GM21381 (cell line): ENCODE measurements around the gene ATP11A.

Experiments used
- ATAC-seq: cut with Tn5 transposase; IDR thresholded peaks from one replicate; pipeline ENCODE4 v1.9.1; 2021; ENCODE audit warnings: mild to moderate bottlenecking, moderate library complexity; ENCODE audit not compliant: unreplicated experiment

Gene ATP11A

DNA sequence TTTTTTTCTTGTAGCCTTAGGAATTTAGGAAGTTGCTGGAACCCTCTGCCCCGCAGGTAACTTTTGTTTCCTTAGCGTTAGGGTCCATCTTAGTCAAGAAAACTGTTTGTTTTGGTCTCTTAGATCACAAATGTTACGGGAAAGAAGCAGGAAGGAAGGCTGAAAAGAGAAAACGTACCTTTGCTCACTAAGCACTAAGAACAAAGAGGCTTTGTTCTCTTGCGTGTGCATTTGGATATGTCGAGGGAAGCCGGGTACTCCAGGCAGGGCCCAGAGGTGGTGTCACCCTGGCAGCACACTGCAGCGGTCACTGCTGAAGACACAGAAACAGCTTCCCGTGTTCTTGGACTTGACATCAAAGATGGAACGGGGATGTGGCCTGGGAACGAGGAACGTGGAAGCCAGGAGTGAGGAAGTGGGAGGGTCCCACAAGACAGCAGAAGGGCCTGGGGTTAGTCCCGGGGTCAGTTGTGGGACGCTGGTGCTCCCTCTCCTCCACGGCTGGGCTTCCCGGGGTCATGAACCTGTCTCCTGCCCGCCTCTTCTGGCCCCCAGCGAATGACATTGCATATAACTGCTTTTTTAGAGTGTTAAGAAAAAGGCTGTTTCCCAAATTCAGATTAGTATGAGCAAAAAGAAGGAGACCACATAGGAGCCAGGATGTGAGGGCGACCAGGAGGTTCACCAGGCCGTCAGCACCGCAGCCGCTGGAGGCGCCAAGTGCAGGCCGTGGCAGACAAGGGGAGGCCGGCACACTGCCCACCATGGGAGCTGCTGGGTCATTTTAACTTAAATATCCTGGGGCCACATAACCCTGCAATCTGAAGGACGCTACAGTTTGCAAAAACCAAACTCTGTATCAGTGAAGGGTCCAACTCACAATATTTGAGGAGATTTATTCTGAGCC, 31.6 kb downstream of the ATP11A start:
- ATAC-seq, result no peak

DNA sequence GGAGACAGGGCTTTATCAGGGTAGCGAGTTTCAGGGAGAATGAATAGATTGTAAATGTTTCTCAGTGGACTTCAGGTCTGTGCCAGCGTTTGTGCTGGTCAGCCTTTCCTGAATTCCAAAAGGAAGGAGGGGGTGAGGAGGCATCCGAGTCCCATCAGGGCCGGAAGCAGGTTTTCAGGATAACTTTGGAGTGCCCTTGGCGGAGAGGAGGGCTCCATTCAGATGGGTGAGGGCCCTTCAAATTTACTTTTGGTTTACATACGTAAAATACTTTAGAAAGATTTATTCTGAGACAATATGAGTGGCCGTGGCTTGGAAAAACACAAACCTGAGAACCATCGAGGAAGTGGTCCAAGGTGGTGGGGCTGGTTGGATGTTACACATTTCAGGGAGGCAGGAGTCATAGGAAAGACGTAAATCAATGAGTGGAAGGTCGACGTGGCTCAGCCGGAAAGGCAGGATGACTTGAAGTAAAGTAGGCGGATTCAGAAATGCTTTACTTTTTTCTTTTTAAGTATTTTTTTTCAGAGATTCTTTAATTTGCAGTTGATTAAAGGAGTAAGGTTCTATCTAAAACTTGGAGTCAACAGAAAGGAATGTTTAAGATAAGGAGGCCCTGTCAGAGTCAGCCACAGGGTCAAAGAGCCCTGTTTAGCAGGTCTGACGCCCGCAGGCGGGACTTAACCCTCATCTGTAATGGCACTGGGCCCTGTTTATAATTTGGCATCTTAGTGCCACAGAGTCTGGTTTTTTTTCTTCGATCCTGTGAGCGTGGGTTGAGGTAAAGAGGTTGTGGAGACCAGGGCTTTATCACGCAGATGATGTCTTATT, 32.8 kb downstream of the ATP11A start:
- ATAC-seq, result no peak

DNA sequence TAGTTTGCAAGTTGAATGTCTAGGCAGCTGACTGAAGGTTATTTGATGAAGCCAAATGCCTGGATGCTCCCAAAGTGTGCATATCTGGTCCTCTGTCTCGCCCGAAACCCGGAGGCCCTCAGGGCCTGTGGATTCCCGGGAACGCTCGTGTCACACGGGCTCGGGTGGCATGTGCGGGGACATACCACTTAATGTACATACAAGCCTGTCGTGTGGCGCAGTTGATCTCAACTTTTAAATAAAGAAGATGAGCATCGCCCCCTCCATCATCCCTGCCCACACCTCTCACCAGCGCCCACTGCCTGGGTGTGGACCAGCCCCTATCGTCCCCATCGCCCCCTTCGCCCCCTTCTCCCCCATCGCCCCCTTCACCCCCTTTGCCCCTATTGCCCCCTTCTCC, 33.9 kb downstream of the ATP11A start:
- ATAC-seq, result no peak

DNA sequence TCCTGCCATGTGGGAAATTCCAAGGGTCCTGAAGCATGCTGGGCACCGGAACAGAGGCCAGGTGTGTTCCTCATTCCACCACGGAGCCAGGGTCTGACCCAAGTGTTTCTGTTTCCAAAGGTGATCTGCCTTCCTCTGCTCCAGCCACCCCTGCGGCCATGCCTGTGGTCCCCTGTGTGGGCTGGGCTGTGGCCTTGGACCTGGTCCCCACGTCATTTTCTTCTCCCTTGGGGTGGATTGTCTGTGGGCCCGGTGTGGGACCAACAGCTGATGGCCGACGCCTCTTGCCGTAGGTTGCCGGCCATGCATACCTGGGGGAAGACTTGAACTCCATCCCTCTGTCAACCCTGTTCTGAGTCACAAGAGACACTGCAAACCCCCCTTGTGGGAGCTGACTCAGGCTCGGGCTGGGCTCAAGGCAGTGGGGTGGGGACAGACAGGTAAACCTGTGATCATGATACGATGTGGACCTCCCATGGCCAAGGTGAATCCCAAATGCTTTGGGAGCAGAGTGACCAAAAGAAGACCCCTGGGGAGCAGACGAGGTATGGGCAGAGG, 35.0 kb downstream of the ATP11A start:
- ATAC-seq, result no peak

DNA sequence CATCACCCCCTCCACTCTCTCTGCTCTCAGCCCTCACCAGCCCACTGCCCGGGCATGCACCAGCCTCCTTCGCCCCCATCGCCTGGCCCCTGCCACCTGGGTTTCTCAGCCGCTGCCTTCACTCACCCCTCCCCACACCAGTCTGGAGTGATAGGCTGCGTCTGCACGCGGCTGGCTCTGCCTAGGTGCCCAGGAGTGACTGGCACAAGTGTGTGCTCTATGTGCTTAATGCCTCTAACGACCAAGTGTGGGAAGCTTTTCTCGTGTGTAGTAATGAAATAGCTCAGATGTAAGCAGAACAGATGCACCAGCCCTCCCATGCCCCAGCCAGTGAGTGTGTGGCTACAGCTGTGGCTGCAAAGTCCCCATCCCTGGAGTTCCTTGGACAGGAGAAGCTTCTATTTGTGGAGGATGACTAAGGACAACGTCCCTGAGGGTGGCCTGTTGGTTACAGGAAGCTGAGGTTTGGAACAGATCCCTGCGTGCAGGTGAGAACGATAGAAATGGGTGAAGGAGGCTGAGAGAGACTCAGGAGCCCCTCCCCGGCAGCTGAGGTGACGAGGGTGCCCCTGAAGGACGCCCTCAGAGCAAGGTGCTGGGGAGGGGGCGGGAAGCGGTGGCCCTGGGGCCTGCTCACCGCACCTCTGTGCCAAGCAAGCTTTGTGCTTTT, 35.6 kb downstream of the ATP11A start:
- peak; percentile 53 for ATAC-seq

DNA sequence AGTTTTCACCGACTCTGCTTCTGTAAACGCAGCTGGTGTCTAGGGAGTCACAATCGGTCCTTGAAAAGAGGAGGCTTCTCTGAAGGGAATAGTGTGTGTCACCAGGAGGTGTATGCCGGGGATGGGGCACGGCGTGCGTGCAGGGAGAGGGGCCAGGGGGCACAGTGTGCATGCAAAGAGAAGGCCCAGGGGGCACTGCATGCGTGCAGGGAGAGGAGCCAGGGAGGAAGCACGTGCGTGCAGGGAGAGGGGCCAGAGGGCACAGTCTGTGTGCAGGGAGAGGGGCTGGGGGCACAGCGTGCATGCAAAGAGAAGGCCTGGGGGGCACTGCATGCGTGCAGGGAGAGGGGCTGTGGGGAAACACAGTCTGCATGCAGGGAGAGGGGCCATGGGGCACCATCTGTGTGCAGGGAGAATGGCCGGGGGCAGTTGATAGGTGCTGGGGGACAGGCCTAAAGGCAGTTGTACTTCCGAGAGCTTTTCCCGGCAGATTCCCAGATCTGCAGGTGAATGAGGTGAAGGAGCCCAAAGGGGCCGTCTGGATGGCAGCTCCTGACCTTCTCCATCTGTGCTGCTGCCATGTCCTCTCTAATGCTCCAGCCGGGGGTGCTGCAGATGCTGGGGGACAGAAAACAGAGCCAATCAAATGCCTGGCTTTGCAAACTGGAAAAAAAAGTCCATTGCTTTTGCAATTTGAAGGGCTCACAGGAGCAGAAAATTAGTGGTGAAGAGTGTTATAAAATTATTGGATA, 36.4 kb downstream of the ATP11A start:
- ATAC-seq, result peak; percentile 6

DNA sequence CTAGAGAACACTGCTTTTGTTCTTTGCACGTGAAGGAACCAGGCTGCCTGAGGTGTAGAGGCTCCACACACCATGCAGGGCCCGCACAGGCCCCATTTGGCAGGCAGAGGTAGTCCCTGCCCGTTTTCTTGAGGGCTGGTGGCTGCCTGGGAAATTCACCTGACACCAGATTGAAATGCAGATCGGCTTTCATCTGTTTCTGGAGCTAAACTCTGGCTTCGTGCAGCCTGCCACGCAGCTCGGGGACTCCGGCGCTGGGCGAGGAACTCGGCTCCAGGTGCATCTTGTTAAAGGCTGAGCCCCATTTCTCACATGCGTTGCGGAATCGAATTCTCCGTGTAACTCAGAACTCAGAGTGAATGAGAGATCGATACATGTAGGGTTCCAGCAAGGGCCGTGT, 37.7 kb downstream of the ATP11A start:
- no peak for ATAC-seq

DNA sequence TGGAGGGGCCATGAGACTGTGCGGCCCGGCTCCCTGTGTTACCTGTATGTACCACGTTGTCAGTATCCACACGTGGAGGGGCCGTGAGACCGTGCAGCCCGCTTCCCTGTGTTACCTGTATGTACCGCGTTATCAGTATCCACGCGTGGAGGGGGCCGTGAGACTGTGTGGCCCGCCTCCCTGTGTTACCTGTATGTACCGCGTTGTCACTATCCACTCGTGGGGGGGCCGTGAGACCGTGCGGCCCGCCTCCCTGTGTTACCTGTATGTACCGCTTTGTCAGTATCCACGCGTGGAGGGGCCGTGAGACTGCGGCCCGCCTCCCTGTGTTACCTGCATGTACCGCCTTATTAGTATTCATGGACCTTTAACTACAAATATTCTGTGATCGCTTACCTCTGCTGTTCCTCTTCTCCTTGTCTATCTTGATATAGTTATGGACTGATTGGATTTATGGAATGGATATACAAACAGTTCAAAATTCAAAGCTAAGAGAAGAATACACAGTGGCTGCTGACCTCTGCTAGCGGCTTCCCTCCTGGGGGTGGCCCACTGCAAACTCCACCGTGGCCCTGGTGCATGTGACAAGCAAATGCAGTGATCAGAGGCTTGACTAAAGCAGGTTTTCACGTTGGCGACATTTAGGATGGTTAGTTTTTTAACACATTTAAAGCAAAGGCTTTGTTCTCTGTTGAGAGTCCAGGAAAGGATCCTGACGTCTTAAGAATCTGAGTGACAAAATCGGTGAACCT, 38.7 kb downstream of the ATP11A start:
- ATAC-seq, result no peak

DNA sequence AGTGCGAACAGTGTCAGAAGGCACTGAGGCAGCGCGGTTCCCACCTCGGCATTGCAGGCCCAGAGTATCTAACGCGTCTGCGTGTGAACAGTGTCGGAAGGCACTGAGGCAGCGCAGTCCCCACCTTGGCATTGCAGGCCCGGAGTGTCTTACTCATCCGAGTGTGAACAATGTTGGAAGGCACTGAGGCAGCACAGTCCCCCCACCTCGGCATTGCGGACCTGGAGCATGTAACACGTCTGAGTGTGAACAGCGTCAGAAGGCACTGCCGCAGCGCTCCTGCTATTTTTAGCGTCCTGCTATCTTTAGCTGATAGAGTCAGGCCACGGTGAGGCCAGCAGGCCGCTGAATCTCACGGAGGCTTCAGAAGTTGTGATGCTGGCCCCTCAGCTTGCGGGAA, 39.6 kb downstream of the ATP11A start:
- ATAC-seq, result no peak

DNA sequence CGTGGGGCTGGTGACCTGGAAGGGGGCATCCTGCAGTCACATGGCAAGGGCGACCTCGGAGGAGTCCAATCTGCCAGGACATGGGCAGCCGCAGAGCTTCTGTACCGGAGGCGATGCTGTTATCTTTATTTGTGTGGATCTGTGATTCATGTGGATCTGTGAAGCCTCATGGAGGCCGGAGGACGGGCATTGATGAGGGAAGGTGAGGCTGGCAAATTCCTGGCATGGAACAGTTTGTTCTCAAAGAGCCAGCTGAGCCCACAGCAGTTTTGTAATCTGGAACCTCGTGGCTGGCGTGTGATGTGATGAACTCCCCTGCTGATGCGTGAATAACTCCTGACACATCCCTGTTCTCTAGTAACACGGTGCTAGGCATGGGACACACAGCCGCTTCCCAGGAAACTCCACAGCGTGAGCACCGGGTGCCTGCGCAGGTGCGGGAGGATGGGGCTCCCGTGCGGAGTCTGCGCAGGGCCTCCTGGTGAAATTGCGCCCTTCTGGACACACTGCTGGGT, 40.4 kb downstream of the ATP11A start:
- no peak for ATAC-seq

DNA sequence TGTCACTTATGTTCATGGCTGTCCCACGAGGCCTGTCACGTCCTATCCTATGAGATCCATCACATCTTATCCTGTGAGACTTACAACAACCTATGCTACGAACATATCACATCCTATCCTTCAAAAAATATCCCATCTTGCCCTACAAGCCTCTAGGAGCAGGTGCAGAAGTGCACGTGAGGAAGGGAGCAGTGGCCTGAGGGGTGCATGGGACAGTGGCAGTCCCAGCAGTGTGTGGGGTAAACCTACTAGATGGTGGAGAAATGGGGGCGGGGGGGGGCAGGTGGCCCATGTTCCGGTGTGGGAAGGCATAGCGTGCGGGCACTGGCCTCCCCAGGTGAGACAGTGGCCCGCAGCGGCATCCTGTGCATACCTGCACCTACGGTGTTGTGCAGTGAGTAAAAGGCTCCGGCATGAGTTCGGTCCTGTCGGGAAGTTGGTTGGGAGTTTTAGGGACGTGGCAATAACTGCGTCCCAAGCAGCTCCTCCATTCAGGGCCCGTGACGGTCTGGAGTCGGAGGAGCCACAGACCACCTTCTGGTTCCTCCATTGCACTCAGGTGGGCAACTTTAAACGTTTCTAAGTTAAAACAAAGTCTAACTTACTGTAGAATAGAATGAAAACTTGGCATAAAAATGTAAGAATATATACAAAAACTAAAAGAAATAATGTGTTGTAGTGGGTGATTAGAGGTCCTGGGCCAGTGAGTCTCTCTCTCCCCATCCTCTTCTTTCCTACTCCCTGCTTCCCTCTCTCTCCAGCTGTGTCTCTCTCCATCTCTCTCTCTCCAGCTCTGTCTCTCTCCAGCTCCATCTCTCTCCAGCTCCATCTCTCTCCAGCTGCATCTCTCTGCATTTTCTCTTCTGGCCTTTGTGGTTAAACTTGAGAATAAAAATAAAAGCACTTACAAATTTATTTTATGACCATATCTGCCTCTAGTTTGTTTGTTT, 42.1 kb downstream of the ATP11A start:
- no peak for ATAC-seq

DNA sequence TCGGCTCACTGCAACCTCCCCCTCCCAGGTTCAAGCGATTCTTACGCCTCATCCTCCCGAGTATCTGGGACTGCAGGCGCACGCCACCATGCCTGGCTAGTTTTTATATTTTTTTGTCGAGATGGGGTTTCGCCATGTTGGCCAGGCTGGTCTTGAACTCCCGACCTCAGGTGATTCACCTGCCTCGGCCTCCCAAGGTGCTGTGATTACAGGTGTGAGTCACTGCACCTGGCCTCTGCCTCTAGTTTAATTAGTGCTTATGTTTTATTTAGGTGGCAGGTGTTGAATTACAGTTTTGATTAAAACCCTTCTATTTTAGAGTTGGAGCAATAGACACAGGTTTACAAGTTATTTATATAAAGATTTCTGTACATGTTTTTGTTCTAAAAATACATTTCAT, 42.8 kb downstream of the ATP11A start:
- ATAC-seq, result no peak

DNA sequence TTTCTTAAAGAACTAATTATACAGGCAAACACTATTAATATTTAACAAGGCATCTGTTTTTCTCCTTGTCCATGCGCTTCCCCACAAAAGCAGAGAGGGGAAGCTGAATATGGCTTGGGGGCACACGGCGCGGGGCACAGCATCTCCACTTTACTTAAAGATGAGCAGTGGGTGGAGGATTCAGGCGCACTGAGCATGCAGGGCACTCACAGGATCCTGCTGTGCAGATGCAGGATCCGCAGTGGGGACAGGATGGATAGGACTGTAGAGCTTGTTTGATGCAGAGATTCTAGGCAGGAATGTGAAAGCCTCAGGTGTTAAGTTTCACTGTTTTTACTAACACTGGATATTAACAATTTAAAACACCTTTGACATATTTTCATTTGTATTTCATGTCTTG, 43.3 kb downstream of the ATP11A start:
- ATAC-seq, result no peak

DNA sequence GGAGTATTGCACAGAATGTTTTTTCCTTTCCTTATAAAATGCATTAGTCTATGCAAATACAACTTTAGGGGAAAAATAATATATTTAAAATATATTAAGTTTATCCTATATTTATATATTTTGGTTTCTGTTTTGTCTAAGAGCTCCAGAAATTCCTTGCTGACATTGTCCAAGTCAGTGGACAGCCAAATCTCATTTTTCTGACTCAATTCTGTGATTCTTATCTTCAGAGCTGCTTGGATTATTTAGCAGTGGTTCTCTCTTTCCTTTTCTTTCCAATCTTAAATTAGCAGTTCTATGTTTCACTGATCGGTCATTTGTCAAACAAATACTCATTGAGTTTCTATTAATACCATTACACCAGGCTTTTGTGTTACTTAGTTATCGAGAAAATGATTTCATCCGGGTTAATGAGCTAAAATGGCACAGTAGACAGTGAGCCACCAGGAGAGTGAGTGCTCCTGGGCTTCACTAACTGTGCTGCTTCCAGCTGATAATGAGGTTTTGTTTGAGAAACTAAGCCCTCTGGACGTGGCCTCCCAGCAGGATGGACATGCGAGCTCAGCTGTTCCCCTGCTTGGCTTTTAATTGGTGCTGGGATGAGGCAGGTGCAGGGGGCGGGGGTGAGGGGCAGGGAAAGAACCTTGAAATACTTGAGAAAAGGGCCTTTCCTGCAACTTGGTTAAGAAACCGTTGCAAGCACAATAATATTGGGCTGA, 44.0 kb downstream of the ATP11A start:
- ATAC-seq, result no peak

DNA sequence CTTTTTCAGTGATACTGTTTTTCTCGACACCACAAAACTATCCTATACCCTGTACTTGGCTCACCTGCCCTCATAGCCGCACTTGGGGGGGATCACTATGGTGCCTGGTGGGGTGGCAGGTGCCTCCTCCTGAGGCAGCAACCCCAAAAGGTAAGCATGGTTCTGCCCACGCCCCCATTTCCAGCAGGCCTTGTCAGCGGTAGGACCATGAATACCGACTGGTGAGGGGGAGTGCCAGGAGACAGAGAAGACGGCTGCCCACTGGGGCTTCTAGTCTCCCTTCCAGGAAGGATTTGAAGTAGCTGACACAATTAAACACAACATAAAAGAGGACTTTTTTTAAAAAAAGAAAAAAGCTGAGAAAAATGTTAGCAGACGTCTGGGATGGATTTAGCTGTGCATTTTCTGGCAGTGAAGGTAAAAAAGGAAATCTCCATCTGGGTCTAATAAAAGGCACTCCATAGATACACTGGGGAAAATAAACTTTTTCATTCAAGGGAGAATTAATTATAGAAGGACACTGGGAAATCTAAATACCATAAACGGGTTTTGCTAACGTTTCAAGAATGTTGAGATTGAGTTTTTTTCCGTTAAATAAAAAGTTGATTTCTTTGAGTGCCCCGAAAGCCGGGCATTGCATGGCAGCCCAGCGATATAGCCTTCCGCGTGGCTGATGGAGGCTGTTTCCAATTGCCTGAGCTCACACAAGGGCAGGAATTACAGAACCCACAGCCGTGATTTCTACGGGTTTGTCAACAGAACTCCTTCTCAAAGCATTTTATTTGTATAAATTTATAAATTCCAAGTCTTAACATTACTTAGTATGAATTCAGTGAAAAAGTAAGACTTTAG, 45.1 kb downstream of the ATP11A start:
- ATAC-seq, result no peak

DNA sequence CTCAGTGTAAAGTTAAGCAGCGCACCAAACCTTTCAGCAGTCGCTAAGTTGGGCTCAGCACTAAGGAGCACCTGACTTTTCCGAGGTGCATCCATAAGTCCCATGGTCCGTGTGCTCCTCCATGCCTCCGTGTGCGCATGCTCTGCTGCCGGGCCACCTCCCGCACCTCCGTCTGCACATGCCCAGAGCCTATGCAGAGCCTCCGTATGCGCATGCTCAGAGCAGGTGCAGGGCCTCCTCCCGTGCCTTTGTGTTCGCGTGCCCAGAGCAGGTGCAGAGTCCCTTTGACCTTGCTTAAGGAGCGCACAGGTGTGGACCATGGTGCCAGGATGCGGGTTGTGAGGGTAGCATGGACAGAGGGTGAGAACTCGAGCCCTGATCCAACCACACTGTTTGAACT, 46.0 kb downstream of the ATP11A start:
- no peak for ATAC-seq

DNA sequence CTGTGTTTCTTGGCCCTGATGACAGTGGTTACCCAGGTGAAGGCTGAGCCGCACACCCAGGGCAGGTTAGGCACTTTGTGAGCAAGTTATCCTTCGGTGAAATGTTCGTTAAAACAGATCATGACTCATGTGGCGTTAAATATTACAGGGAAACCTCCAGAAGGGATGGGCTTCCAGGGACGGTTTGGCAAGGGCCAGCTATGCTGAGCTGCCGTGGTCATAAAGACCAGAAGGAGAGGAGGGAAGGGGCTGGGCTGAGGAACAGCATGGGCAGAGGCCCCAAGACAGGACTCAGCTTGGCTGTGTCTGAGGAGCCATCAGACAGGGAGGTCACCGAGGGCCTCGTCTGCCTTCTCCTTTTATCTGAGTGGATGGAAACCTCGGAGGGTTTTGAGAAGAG, 47.5 kb downstream of the ATP11A start:
- no peak for ATAC-seq
